Calu3 (cell line): ENCODE results near the gene NDST1. TPM values are rescaled to one million over a fixed set of nuclear protein-coding genes. Genes with fewer than 3 reads are reported as not detected.

Experiments
- BruUV-seq: library from RNA; stranded (reverse); fragments of 400-500 nt; replicated peaks from 2 replicates; lab custom pipeline; 2021; lab: Mats Ljungman, UMichigan
- CTCF ChIA-PET: fragments of 300-600 bp; sonication (Branson Sonifier 250); formaldehyde crosslinking; loops from one replicate; lab custom pipeline; 2022; ENCODE audit warnings: antibody characterized with exemption; lab: Charles Lee
- DNase-seq: peaks from one replicate; pipeline ENCODE4 v3.0.0; 2022
- H3K27ac Mint-ChIP-seq: one replicate; pipeline ENCODE4 v1.8.0; 2022; ENCODE audit warnings: mixed read lengths; ENCODE audit not compliant: unreplicated experiment
- H3K27me3 Mint-ChIP-seq: one replicate; pipeline ENCODE4 v1.8.0; 2022; ENCODE audit warnings: mixed read lengths; ENCODE audit not compliant: unreplicated experiment
- H3K36me3 Mint-ChIP-seq: one replicate; pipeline ENCODE4 v1.8.0; 2022; ENCODE audit warnings: mild to moderate bottlenecking, moderate library complexity, mixed read lengths; ENCODE audit not compliant: insufficient read depth, unreplicated experiment
- H3K4me1 Mint-ChIP-seq: one replicate; pipeline ENCODE4 v1.8.0; 2022; ENCODE audit warnings: mild to moderate bottlenecking, low read depth, mixed read lengths; ENCODE audit not compliant: unreplicated experiment
- H3K4me3 Mint-ChIP-seq: one replicate; pipeline ENCODE4 v1.8.0; 2022; ENCODE audit warnings: mild to moderate bottlenecking, low read depth, moderate library complexity, mixed read lengths; ENCODE audit not compliant: unreplicated experiment
- H3K9me3 Mint-ChIP-seq: one replicate; pipeline ENCODE4 v1.8.0; 2022; ENCODE audit warnings: low read depth, mixed read lengths; ENCODE audit not compliant: unreplicated experiment
- CTCF ChIP-seq: fragments of 200-600 bp; IDR thresholded peaks from one replicate; pipeline ENCODE4 v1.8.0; 2022; ENCODE audit warnings: antibody characterized with exemption; ENCODE audit not compliant: unreplicated experiment
- intact Hi-C: fragments of 100-400 bp; cut with micrococcal nuclease; formaldehyde crosslinking; loops from one replicate; pipeline ENCODE4 v1.10.0; 2022; ENCODE audit not compliant: unreplicated experiment
- total RNA-seq: library from RNA; stranded (reverse); gene quantifications from 2 replicates; pipeline ENCODE4 v1.2.3, GENCODE V29; 2022

NDST1 gene
- total RNA-seq, 1 experiment from 2014 or later = 72.6 TPM

- H3K4me1 Mint-ChIP-seq = no peaks in the 10 kb centered on the region
- H3K4me3 Mint-ChIP-seq = no peak overlapping the region
- H3K27ac Mint-ChIP-seq = no peak overlapping the region
- H3K36me3 Mint-ChIP-seq = peaks cover 29% of the 10 kb centered on the region
- intact Hi-C loops = no loop called here
- no peak for TF ChIP-seq CTCF
- no peaks in the 10 kb centered on the region for H3K27me3 Mint-ChIP-seq
- H3K9me3 Mint-ChIP-seq = no peaks in the 10 kb centered on the region
- no TSS peak for BruUV-seq
- CTCF ChIA-PET = no interaction called here
- no peak for DNase-seq
Observed at GRCh38 chr5:150551066-150551465, 43.1 kb downstream of the NDST1 start.

GRCh38 chr5:150553402-150553801 lies 45.5 kb downstream of the NDST1 start:
- H3K27ac Mint-ChIP-seq = no peak overlapping the region
- no peak for TF ChIP-seq CTCF
- peaks cover 27% of the 10 kb centered on the region for H3K36me3 Mint-ChIP-seq
- DNase-seq = no peak
- CTCF ChIA-PET = interaction anchor here (0.5 kb wide), 1 partner anchor 23 kb away, joined by 5 read pairs; no protein-coding TSS in a partner anchor
- BruUV-seq = no TSS peak
- H3K27me3 Mint-ChIP-seq = no peaks in the 10 kb centered on the region
- H3K4me3 Mint-ChIP-seq = no peak overlapping the region
- H3K9me3 Mint-ChIP-seq = no peaks in the 10 kb centered on the region
- intact Hi-C loops = no loop called here
- no peaks in the 10 kb centered on the region for H3K4me1 Mint-ChIP-seq

GRCh38 chr5:150553911-150554310 lies 46.0 kb downstream of the NDST1 start:
- H3K27me3 Mint-ChIP-seq = no peaks in the 10 kb centered on the region
- CTCF ChIA-PET = interaction anchor here (0.5 kb wide), 1 partner anchor 23 kb away, joined by 5 read pairs; no protein-coding TSS in a partner anchor
- no peak for TF ChIP-seq CTCF
- no peak overlapping the region for H3K27ac Mint-ChIP-seq
- BruUV-seq = no TSS peak
- H3K36me3 Mint-ChIP-seq = peaks cover 29% of the 10 kb centered on the region
- intact Hi-C loops = no loop called here
- H3K9me3 Mint-ChIP-seq = no peaks in the 10 kb centered on the region
- no peak for DNase-seq
- H3K4me3 Mint-ChIP-seq = no peak overlapping the region
- no peaks in the 10 kb centered on the region for H3K4me1 Mint-ChIP-seq

- DNase-seq = no peak
- CTCF ChIA-PET = interaction anchor here (0.6 kb wide), 1 partner anchor 110 kb away, joined by 4 read pairs; no protein-coding TSS in a partner anchor
- H3K9me3 Mint-ChIP-seq = no peaks in the 10 kb centered on the region
- H3K27me3 Mint-ChIP-seq = no peaks in the 10 kb centered on the region
- TF ChIP-seq CTCF = no peak
- H3K27ac Mint-ChIP-seq = no peak overlapping the region
- H3K4me1 Mint-ChIP-seq = no peaks in the 10 kb centered on the region
- no peak overlapping the region for H3K4me3 Mint-ChIP-seq
- no TSS peak for BruUV-seq
- H3K36me3 Mint-ChIP-seq = peaks cover 32% of the 10 kb centered on the region
- intact Hi-C loops = no loop called here
Observed at GRCh38 chr5:150554857-150555256, 46.9 kb downstream of the NDST1 start.
